Measurements from ENCODE around the gene OSMR. TPM values are rescaled to one million over a fixed set of nuclear protein-coding genes. Genes with fewer than 3 reads are reported as not detected.

The OSMR gene
- total and polyA plus RNA-seq, 2 of the 13 experiments (the other 11 are each of a cell fraction or from before 2014, with no cell fraction given) = 21.3 to 86.5 TPM

DNA sequence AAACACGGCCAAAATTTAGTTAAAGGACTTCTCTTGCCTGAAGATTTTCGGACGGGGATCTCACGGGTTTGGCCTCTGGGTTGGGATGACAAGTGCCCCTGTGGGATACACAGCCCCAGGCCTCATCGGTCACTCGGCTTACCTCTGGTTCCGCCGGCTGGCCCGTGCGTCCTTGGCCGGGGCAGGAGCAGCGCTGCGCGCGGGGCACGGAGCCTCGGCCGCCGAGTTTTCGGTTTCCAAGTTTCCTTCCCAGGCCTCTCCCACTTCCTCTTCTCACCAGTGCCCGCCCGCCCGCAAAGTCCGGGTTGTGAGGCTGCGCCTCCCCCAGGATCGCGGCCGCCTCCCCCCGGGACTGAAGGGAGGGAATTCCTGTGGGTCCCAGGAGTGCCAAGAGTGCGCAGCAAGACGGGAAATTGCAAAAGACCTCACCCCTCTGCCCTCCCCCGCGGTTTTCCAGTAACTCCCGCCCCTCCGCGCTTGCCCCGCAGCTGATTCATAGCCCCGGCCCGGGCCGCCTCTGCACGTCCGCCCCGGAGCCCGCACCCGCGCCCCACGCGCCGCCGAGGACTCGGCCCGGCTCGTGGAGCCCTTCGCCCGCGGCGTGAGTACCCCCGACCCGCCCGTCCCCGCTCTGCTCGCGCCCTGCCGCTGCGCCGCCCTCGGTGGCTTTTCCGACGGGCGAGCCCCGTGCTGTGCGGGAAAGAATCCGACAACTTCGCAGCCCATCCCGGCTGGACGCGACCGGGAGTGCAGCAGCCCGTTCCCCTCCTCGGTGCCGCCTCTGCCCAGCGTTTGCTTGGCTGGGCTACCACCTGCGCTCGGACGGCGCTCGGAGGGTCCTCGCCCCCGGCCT lies at the start of gene OSMR (continued):
- TF ChIP-seq U2AF1 (optimal IDR thresholded peaks at IDR 0.05; ENCODE audit: low read depth, low read length) = no peak
- peak; percentile 67; the same call in 1 of the 2 replicates for TF ChIP-seq ZNF430 (CRISPR knock-in tag; IDR thresholded peaks at IDR 0.05)
- peak; percentile 84; the same call in 1 of the 2 replicates for TF ChIP-seq CHCHD3 (CRISPR knock-in tag; IDR thresholded peaks at IDR 0.05)
- peak; percentile 55; the same call in 1 of the 2 replicates for TF ChIP-seq THAP11 (CRISPR knock-in tag; IDR thresholded peaks at IDR 0.05)
- TF ChIP-seq, protein P1, sequence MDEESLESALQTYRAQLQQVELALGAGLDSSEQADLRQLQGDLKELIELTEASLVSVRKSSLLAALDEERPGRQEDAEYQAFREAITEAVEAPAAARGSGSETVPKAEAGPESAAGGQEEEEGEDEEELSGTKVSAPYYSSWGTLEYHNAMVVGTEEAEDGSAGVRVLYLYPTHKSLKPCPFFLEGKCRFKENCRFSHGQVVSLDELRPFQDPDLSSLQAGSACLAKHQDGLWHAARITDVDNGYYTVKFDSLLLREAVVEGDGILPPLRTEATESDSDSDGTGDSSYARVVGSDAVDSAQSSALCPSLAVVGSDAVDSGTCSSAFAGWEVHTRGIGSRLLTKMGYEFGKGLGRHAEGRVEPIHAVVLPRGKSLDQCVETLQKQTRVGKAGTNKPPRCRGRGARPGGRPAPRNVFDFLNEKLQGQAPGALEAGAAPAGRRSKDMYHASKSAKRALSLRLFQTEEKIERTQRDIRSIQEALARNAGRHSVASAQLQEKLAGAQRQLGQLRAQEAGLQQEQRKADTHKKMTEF (CRISPR knock-in tag; IDR thresholded peaks at IDR 0.05) = peak; percentile 68; the same call in 1 of the 2 replicates
- peak; percentile 1 for TF ChIP-seq ZNF274 (CRISPR knock-in tag; IDR thresholded peaks at IDR 0.05)
- TF ChIP-seq ZNF335 (CRISPR knock-in tag; IDR thresholded peaks at IDR 0.05) = no peak
- TF ChIP-seq HNRNPH1 (optimal IDR thresholded peaks at IDR 0.05; ENCODE audit: low read depth, low read length) = no peak
- TF ChIP-seq, protein P2, sequence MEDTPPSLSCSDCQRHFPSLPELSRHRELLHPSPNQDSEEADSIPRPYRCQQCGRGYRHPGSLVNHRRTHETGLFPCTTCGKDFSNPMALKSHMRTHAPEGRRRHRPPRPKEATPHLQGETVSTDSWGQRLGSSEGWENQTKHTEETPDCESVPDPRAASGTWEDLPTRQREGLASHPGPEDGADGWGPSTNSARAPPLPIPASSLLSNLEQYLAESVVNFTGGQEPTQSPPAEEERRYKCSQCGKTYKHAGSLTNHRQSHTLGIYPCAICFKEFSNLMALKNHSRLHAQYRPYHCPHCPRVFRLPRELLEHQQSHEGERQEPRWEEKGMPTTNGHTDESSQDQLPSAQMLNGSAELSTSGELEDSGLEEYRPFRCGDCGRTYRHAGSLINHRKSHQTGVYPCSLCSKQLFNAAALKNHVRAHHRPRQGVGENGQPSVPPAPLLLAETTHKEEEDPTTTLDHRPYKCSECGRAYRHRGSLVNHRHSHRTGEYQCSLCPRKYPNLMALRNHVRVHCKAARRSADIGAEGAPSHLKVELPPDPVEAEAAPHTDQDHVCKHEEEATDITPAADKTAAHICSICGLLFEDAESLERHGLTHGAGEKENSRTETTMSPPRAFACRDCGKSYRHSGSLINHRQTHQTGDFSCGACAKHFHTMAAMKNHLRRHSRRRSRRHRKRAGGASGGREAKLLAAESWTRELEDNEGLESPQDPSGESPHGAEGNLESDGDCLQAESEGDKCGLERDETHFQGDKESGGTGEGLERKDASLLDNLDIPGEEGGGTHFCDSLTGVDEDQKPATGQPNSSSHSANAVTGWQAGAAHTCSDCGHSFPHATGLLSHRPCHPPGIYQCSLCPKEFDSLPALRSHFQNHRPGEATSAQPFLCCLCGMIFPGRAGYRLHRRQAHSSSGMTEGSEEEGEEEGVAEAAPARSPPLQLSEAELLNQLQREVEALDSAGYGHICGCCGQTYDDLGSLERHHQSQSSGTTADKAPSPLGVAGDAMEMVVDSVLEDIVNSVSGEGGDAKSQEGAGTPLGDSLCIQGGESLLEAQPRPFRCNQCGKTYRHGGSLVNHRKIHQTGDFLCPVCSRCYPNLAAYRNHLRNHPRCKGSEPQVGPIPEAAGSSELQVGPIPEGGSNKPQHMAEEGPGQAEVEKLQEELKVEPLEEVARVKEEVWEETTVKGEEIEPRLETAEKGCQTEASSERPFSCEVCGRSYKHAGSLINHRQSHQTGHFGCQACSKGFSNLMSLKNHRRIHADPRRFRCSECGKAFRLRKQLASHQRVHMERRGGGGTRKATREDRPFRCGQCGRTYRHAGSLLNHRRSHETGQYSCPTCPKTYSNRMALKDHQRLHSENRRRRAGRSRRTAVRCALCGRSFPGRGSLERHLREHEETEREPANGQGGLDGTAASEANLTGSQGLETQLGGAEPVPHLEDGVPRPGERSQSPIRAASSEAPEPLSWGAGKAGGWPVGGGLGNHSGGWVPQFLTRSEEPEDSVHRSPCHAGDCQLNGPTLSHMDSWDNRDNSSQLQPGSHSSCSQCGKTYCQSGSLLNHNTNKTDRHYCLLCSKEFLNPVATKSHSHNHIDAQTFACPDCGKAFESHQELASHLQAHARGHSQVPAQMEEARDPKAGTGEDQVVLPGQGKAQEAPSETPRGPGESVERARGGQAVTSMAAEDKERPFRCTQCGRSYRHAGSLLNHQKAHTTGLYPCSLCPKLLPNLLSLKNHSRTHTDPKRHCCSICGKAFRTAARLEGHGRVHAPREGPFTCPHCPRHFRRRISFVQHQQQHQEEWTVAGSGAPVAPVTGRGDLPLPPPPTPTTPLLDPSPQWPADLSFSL (CRISPR knock-in tag; IDR thresholded peaks at IDR 0.05) = peak; percentile 55; the same call in 1 of the 2 replicates
- TF ChIP-seq ESRRA (CRISPR knock-in tag; IDR thresholded peaks at IDR 0.05; ENCODE audit: low read depth) = peak; percentile 45; the same call in 1 of the 2 replicates
- TF ChIP-seq SRY (CRISPR knock-in tag; IDR thresholded peaks at IDR 0.05) = peak; percentile 56
- peak; percentile 57 for TF ChIP-seq AGO2 (optimal IDR thresholded peaks at IDR 0.05; ENCODE audit: low read depth, low read length)
- TF ChIP-seq, protein P3, sequence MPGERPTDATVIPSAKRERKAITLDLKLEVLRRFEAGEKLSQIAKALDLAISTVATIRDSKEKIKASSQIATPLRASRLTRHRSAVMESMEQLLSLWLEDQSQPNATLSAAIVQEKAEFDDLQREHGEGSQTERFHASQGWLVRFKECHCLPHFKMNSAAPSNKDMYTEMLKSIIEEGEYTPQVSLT (CRISPR knock-in tag; IDR thresholded peaks at IDR 0.05; ENCODE audit: borderline replicate concordance, low read depth) = no peak; the same call in 1 of the 2 replicates
- peak; percentile 49; the same call in 1 of the 2 replicates for TF ChIP-seq SP5 (CRISPR knock-in tag; IDR thresholded peaks at IDR 0.05; ENCODE audit: borderline replicate concordance, low read depth)
- no peak; the same call in 1 of the 2 replicates for TF ChIP-seq FOXK1 (CRISPR knock-in tag; IDR thresholded peaks at IDR 0.05; ENCODE audit: borderline replicate concordance, low read depth)
- TF ChIP-seq ZNF563 (CRISPR knock-in tag; IDR thresholded peaks at IDR 0.05) = peak; percentile 65
- TF ChIP-seq, protein P4, sequence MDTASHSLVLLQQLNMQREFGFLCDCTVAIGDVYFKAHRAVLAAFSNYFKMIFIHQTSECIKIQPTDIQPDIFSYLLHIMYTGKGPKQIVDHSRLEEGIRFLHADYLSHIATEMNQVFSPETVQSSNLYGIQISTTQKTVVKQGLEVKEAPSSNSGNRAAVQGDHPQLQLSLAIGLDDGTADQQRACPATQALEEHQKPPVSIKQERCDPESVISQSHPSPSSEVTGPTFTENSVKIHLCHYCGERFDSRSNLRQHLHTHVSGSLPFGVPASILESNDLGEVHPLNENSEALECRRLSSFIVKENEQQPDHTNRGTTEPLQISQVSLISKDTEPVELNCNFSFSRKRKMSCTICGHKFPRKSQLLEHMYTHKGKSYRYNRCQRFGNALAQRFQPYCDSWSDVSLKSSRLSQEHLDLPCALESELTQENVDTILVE (CRISPR knock-in tag; IDR thresholded peaks at IDR 0.05) = peak; percentile 72; the same call in 1 of the 2 replicates
- TF ChIP-seq ARNT2 (CRISPR knock-in tag; IDR thresholded peaks at IDR 0.05; ENCODE audit: low read depth) = peak; percentile 93
- peak; percentile 41 for TF ChIP-seq ZNF883 (CRISPR knock-in tag; IDR thresholded peaks at IDR 0.05; ENCODE audit: not compliant biosample characterization)
